GM06990 (cell line): ENCODE results near the gene MYO1C.

Experiments used
- DNase-seq: peaks from one replicate; pipeline ENCODE4 v3.0.0-alpha.2; 2011; ENCODE audit not compliant: insufficient read length; ENCODE audit errors: extremely low read depth
- H3K27me3 ChIP-seq: replicated peaks from 2 replicates; pipeline ENCODE4 v1.6.0; 2011; ENCODE audit warnings: low read length; ENCODE audit not compliant: control insufficient read depth, insufficient read depth
- H3K36me3 ChIP-seq: 2 replicates; pipeline ENCODE4 v1.5.1; 2011; ENCODE audit warnings: low read length; ENCODE audit not compliant: control insufficient read depth, insufficient read depth
- H3K4me3 ChIP-seq: replicated peaks from 2 replicates; pipeline ENCODE4 v1.5.1; 2011; ENCODE audit warnings: low read depth, mild to moderate bottlenecking, control low read depth, low read length
- TF ChIP-seq, protein P1 (sequence below): IDR thresholded peaks from 2 replicates; pipeline ENCODE4 v1.5.1; 2011; ENCODE audit warnings: low read length, control low read depth, mild to moderate bottlenecking, inconsistent platforms; ENCODE audit not compliant: insufficient read depth, poor library complexity, severe bottlenecking

The MYO1C gene, protein sequence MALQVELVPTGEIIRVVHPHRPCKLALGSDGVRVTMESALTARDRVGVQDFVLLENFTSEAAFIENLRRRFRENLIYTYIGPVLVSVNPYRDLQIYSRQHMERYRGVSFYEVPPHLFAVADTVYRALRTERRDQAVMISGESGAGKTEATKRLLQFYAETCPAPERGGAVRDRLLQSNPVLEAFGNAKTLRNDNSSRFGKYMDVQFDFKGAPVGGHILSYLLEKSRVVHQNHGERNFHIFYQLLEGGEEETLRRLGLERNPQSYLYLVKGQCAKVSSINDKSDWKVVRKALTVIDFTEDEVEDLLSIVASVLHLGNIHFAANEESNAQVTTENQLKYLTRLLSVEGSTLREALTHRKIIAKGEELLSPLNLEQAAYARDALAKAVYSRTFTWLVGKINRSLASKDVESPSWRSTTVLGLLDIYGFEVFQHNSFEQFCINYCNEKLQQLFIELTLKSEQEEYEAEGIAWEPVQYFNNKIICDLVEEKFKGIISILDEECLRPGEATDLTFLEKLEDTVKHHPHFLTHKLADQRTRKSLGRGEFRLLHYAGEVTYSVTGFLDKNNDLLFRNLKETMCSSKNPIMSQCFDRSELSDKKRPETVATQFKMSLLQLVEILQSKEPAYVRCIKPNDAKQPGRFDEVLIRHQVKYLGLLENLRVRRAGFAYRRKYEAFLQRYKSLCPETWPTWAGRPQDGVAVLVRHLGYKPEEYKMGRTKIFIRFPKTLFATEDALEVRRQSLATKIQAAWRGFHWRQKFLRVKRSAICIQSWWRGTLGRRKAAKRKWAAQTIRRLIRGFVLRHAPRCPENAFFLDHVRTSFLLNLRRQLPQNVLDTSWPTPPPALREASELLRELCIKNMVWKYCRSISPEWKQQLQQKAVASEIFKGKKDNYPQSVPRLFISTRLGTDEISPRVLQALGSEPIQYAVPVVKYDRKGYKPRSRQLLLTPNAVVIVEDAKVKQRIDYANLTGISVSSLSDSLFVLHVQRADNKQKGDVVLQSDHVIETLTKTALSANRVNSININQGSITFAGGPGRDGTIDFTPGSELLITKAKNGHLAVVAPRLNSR

GRCh38 chr17:1492249-1493206 lies at the start of gene MYO1C:
TSS of gene MYO1C (minus strand) at chr17:1492686. CDS start at chr17:1492487, 199 bp downstream.
- Histone ChIP-seq H3K36me3 (peaks cover 3% of the 10 kb centered on the region), H3K27me3 (no peaks in the 10 kb centered on the region), H3K4me3 (peak within 1 kb of the TSS; percentile 84)
- no peak for DNase-seq
- TF ChIP-seq, protein P1, sequence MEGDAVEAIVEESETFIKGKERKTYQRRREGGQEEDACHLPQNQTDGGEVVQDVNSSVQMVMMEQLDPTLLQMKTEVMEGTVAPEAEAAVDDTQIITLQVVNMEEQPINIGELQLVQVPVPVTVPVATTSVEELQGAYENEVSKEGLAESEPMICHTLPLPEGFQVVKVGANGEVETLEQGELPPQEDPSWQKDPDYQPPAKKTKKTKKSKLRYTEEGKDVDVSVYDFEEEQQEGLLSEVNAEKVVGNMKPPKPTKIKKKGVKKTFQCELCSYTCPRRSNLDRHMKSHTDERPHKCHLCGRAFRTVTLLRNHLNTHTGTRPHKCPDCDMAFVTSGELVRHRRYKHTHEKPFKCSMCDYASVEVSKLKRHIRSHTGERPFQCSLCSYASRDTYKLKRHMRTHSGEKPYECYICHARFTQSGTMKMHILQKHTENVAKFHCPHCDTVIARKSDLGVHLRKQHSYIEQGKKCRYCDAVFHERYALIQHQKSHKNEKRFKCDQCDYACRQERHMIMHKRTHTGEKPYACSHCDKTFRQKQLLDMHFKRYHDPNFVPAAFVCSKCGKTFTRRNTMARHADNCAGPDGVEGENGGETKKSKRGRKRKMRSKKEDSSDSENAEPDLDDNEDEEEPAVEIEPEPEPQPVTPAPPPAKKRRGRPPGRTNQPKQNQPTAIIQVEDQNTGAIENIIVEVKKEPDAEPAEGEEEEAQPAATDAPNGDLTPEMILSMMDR = no peak

DNA sequence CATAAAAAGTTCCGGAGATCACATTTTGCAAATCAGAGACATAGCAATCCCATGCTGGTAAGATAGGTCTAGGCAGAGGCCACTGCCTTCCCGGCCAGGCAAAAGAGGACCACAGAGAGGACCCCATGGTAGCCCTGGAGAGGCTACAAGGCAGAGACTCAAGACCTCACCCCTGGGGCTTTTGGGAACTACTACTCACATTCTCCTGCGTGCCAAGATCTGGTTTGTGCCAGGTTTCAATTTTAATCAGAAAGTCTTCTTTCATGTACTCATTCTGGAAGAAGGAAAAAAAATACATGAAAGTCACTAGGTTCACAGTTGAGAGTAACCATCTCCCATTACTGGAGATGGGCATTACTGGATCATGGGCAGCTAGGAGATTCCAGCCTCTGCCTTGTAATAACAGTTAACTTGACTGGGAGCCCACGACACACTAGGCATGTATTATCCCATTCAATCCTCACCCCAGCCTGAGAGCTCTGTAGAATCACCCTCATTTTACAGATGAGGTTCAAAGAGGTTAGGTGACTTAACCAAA lies 49.0 kb upstream of the MYO1C start:
- Histone ChIP-seq H3K27me3 (no peaks in the 10 kb centered on the region), H3K4me3 (no peak overlapping the region), H3K36me3 (peaks cover 28% of the 10 kb centered on the region)
- DNase-seq = no peak
- TF ChIP-seq, protein P1 = no peak

DNA sequence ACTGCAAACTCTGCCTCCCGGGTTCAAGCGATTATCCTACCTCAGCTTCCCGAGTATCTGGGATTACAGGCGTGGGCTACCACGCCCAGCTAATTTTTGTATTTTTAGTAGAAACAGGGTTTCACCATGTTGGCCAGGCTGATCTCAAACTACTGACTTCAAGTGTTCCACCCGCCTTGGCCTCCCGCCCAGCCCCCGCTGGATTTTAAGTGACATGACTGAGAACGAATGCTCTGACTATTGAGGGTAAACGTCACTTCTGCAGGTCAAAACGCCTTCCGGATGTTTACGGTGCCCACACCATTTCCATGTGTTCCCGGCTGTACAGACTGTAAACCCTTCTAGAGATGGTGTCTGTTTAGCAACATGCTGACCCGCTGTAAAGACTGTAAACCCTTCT lies 47.3 kb upstream of the MYO1C start:
- Histone ChIP-seq H3K4me3 (no peak overlapping the region), H3K27me3 (no peaks in the 10 kb centered on the region), H3K36me3 (peaks cover 27% of the 10 kb centered on the region)
- DNase-seq = no peak
- TF ChIP-seq, protein P1 = no peak

GRCh38 chr17:1535737-1536136 lies 43.3 kb upstream of the MYO1C start:
- H3K36me3 ChIP-seq = peaks cover 38% of the 10 kb centered on the region

More at GRCh38 chr17:1535737-1536136, 43.3 kb upstream of the MYO1C start:
- Histone ChIP-seq H3K27me3 (no peaks in the 10 kb centered on the region), H3K4me3 (no peak overlapping the region)
- TF ChIP-seq, protein P1 = no peak
- no peak for DNase-seq
